ENCODE results near the gene PPM1A.

The PPM1A gene

GRCh38 chr14:60214003-60214402 lies 35.0 kb upstream of the PPM1A start:
- Histone ChIP-seq H3K79me2 (ENCODE audit: insufficient read depth, low read length) (no peaks in the 10 kb centered on the region), H3F3A (ENCODE audit: low read depth) (no peaks in the 10 kb centered on the region), H3K4me1 (ENCODE audit: insufficient read depth, low read length, poor library complexity, severe bottlenecking) (peaks cover 5% of the 10 kb centered on the region), H2AFZ (ENCODE audit: low read length) (no peak overlapping the region), H3K9me2 (replicated peaks; ENCODE audit: low read depth, low read length) (no peaks in the 10 kb centered on the region), H3K9me3 (ENCODE audit: insufficient read depth, low read depth, low read length) (no peaks in the 10 kb centered on the region), H3K4me3 (ENCODE audit: low read length, poor library complexity, severe bottlenecking) (no peak overlapping the region), H3K9ac (ENCODE audit: low read depth, low read length, poor library complexity, severe bottlenecking) (no peak overlapping the region), H3K36me3 (ENCODE audit: insufficient read depth, low read length) (no peaks in the 10 kb centered on the region), H3K27me3 (ENCODE audit: insufficient read depth, low read length, poor library complexity, severe bottlenecking) (no peaks in the 10 kb centered on the region), H4K20me1 (ENCODE audit: insufficient read depth, low read length, poor library complexity, severe bottlenecking) (no peaks in the 10 kb centered on the region), H3K4me2 (ENCODE audit: low read depth, low read length, poor library complexity, severe bottlenecking) (no peak overlapping the region)
- TF ChIP-seq EZH2phosphoT487 (IDR thresholded peaks at IDR 0.05; ENCODE audit: borderline replicate concordance) (no peak), CTCF (conservative IDR thresholded peaks at IDR 0.05; ENCODE audit: low read length) (no peak)

GRCh38 chr14:60214415-60215126 lies 34.5 kb upstream of the PPM1A start:
- H3K79me2 ChIP-seq (ENCODE audit: insufficient read depth, low read length): no peaks in the 10 kb centered on the region
- H3K9me3 ChIP-seq (ENCODE audit: insufficient read depth, low read depth, low read length): no peaks in the 10 kb centered on the region
- no peaks in the 10 kb centered on the region for H4K20me1 ChIP-seq (ENCODE audit: insufficient read depth, low read length, poor library complexity, severe bottlenecking)
- H3K4me1 ChIP-seq (ENCODE audit: insufficient read depth, low read length, poor library complexity, severe bottlenecking): peaks cover 6% of the 10 kb centered on the region
- no peak overlapping the region for H2AFZ ChIP-seq (ENCODE audit: low read length)
- no peaks in the 10 kb centered on the region for H3K9me2 ChIP-seq (replicated peaks; ENCODE audit: low read depth, low read length)
- H3K27me3 ChIP-seq (ENCODE audit: insufficient read depth, low read length, poor library complexity, severe bottlenecking): no peaks in the 10 kb centered on the region
- H3K4me2 ChIP-seq (ENCODE audit: low read depth, low read length, poor library complexity, severe bottlenecking): no peak overlapping the region
- no peak overlapping the region for H3K9ac ChIP-seq (ENCODE audit: low read depth, low read length, poor library complexity, severe bottlenecking)
- TF ChIP-seq EZH2phosphoT487 (IDR thresholded peaks at IDR 0.05; ENCODE audit: borderline replicate concordance) (no peak), CTCF (conservative IDR thresholded peaks at IDR 0.05; ENCODE audit: low read length) (no peak)
- H3K36me3 ChIP-seq (ENCODE audit: insufficient read depth, low read length): no peaks in the 10 kb centered on the region
- H3F3A ChIP-seq (ENCODE audit: low read depth): no peaks in the 10 kb centered on the region
- H3K4me3 ChIP-seq (ENCODE audit: low read length, poor library complexity, severe bottlenecking): no peak overlapping the region

- TF ChIP-seq EZH2phosphoT487 (IDR thresholded peaks at IDR 0.05; ENCODE audit: borderline replicate concordance) (no peak), CTCF (conservative IDR thresholded peaks at IDR 0.05; ENCODE audit: low read length) (no peak)
- Histone ChIP-seq H2AFZ (ENCODE audit: low read length) (no peak overlapping the region), H3K9ac (ENCODE audit: low read depth, low read length, poor library complexity, severe bottlenecking) (no peak overlapping the region), H3K9me3 (ENCODE audit: insufficient read depth, low read depth, low read length) (no peaks in the 10 kb centered on the region), H3K4me1 (ENCODE audit: insufficient read depth, low read length, poor library complexity, severe bottlenecking) (peaks cover 6% of the 10 kb centered on the region), H3K79me2 (ENCODE audit: insufficient read depth, low read length) (no peaks in the 10 kb centered on the region), H4K20me1 (ENCODE audit: insufficient read depth, low read length, poor library complexity, severe bottlenecking) (no peaks in the 10 kb centered on the region), H3K4me2 (ENCODE audit: low read depth, low read length, poor library complexity, severe bottlenecking) (no peak overlapping the region), H3K4me3 (ENCODE audit: low read length, poor library complexity, severe bottlenecking) (no peak overlapping the region), H3F3A (ENCODE audit: low read depth) (no peaks in the 10 kb centered on the region), H3K9me2 (replicated peaks; ENCODE audit: low read depth, low read length) (no peaks in the 10 kb centered on the region), H3K27me3 (ENCODE audit: insufficient read depth, low read length, poor library complexity, severe bottlenecking) (no peaks in the 10 kb centered on the region), H3K36me3 (ENCODE audit: insufficient read depth, low read length) (no peaks in the 10 kb centered on the region)
Observed at GRCh38 chr14:60215127-60215444, 33.9 kb upstream of the PPM1A start.

Measured in Loucy (cell line).